Left colon (tissue), 2 donors: Measurements from ENCODE around the gene EN1. TPM values are rescaled to one million over a fixed set of nuclear protein-coding genes. Genes with fewer than 3 reads are reported as not detected.

Experiments used
- ATAC-seq: fragments of 200-7000 bp; cut with Tn5 transposase; one replicate; pipeline ENCODE4 v1.9.1; 2020; ENCODE audit warnings: mild to moderate bottlenecking, moderate library complexity
- DNase-seq, 2 donors: peaks; one replicate each; pipeline ENCODE4 v3.0.0-alpha.2; 2020
- intact Hi-C, 2 donors: fragments of 100-400 bp; cut with DNase I in 1 of 2; cut with micrococcal nuclease in 1 of 2; formaldehyde crosslinking; loops; one replicate each; pipeline versions ENCODE4 v1.11.2 to v1.14.0; 2022; cut with DNase I, micrococcal nuclease
- total RNA-seq, 2 donors: library from RNA; stranded (reverse); fragmentation: NEBNext Ultra II Directional; extraction: Animal tissue kit (Norgen Biotek cat#: 25700); gene quantifications; one replicate each; pipeline ENCODE4 v1.2.1, GENCODE V29; 2021
- donor health status: DM: no; HTN: no; CAD: no.
- donor health status: DM: yes; HTN: yes; CAD: no.

The EN1 gene
- total RNA-seq, 2 donors from 2014 or later = not detected

GRCh38 chr2:118847762-118848172 is 319 bp upstream of the EN1 start:
- ATAC-seq = peak; percentile 61
- intact Hi-C loops = no loop called here
- no peak for DNase-seq

GRCh38 chr2:118846442-118846952 is 951 bp downstream of the EN1 start:
- no peak for ATAC-seq
- intact Hi-C loops = no loop called here
- no peak for DNase-seq

- DNase-seq = no peak
- ATAC-seq = no peak
These were observed 1.7 kb downstream of the EN1 start for GRCh38 chr2:118845522-118846441.

GRCh38 chr2:118845005-118845521 is 2.4 kb downstream of the EN1 start:
- ATAC-seq (no peak), DNase-seq (no peak)
- intact Hi-C loops = no loop called here

More at GRCh38 chr2:118845522-118846441, 1.7 kb downstream of the EN1 start:
- intact Hi-C loops = no loop called here

- DNase-seq = no peak
- ATAC-seq = no peak
- intact Hi-C loops = no loop called here
These were observed 3.0 kb downstream of the EN1 start for GRCh38 chr2:118844261-118845004.

GRCh38 chr2:118843483-118844132 is 3.8 kb downstream of the EN1 start:
- intact Hi-C loops = no loop called here
- ATAC-seq = no peak
- DNase-seq = no peak

- DNase-seq = no peak
- no peak for ATAC-seq
- intact Hi-C loops = no loop called here
These were observed 4.6 kb downstream of the EN1 start for GRCh38 chr2:118842661-118843482.

GRCh38 chr2:118841828-118842461 is 5.5 kb downstream of the EN1 start:
- intact Hi-C loops = no loop called here
- DNase-seq (no peak), ATAC-seq (no peak)

GRCh38 chr2:118841450-118841827 is 6.0 kb downstream of the EN1 start:
- DNase-seq = no peak
- ATAC-seq = no peak
- intact Hi-C loops = no loop called here

- ATAC-seq (no peak), DNase-seq (no peak)
- intact Hi-C loops = no loop called here
These were observed 8.6 kb downstream of the EN1 start for GRCh38 chr2:118838741-118839455.

GRCh38 chr2:118837621-118838020 is 9.8 kb downstream of the EN1 start:
- intact Hi-C loops = no loop called here
- ATAC-seq (no peak), DNase-seq (no peak)

GRCh38 chr2:118837067-118837466 is 10.4 kb downstream of the EN1 start:
- DNase-seq (no peak), ATAC-seq (no peak)
- intact Hi-C loops = no loop called here

GRCh38 chr2:118836411-118836930 is 11.0 kb downstream of the EN1 start:
- ATAC-seq = no peak
- no peak for DNase-seq
- intact Hi-C loops = no loop called here

- ATAC-seq (no peak), DNase-seq (no peak)
- intact Hi-C loops = no loop called here
These were observed 11.6 kb downstream of the EN1 start for GRCh38 chr2:118835746-118836410.

- intact Hi-C loops = no loop called here
- ATAC-seq = no peak
- no peak for DNase-seq
These were observed 12.3 kb downstream of the EN1 start for GRCh38 chr2:118834901-118835745.

- intact Hi-C loops = no loop called here
- DNase-seq = no peak
- ATAC-seq = no peak
These were observed 13.0 kb downstream of the EN1 start for GRCh38 chr2:118834440-118834810.
